HEK293T (cell line): ENCODE measurements around the gene ARHGAP21.

Source experiments
- ARNT ChIP-seq: fragments of 450-650 bp; IDR thresholded peaks from 2 replicates; pipeline ENCODE4 v1.6.1; 2017; ENCODE audit warnings: mild to moderate bottlenecking
- BHLHE40 ChIP-seq: fragments of 450-650 bp; IDR thresholded peaks from 2 replicates; pipeline ENCODE4 v1.6.1; 2016; ENCODE audit warnings: mild to moderate bottlenecking, moderate library complexity, borderline replicate concordance
- CTBP1 ChIP-seq: fragments of 450-650 bp; IDR thresholded peaks from 2 replicates; pipeline ENCODE4 v1.6.1; 2016; ENCODE audit warnings: borderline replicate concordance
- ELF4 ChIP-seq: fragments of 450-650 bp; IDR thresholded peaks from 2 replicates; pipeline ENCODE4 v1.6.1; 2017; ENCODE audit warnings: antibody characterized with exemption
- FOXA1 ChIP-seq: fragments of 450-650 bp; IDR thresholded peaks from 2 replicates; pipeline ENCODE4 v1.6.1; 2016; ENCODE audit warnings: mild to moderate bottlenecking
- FOXK2 ChIP-seq: fragments of 450-650 bp; IDR thresholded peaks from 2 replicates; pipeline ENCODE4 v1.6.1; 2016; ENCODE audit warnings: mild to moderate bottlenecking
- FOXM1 ChIP-seq: fragments of 450-650 bp; IDR thresholded peaks from 2 replicates; pipeline ENCODE4 v1.6.1; 2017; ENCODE audit warnings: mild to moderate bottlenecking, borderline replicate concordance
- L3MBTL2 ChIP-seq: fragments of 450-650 bp; conservative IDR thresholded peaks from 2 replicates; pipeline ENCODE4 v1.6.1; 2016; ENCODE audit warnings: mild to moderate bottlenecking
- LEF1 ChIP-seq: fragments of 450-650 bp; IDR thresholded peaks from 2 replicates; pipeline ENCODE4 v1.6.1; 2017; ENCODE audit warnings: mild to moderate bottlenecking, borderline replicate concordance
- NFRKB ChIP-seq: fragments of 450-650 bp; IDR thresholded peaks from 2 replicates; pipeline ENCODE4 v1.6.1; 2016; ENCODE audit warnings: mild to moderate bottlenecking, moderate library complexity
- SP1 ChIP-seq: fragments of 450-650 bp; IDR thresholded peaks from 2 replicates; pipeline ENCODE4 v1.6.1; 2017
- SUZ12 ChIP-seq: fragments of 450-650 bp; IDR thresholded peaks from 2 replicates; pipeline ENCODE4 v1.6.1; 2016; ENCODE audit warnings: mild to moderate bottlenecking
- ZNF384 ChIP-seq: fragments of 450-650 bp; IDR thresholded peaks from 2 replicates; pipeline ENCODE4 v1.6.1; 2016

DNA sequence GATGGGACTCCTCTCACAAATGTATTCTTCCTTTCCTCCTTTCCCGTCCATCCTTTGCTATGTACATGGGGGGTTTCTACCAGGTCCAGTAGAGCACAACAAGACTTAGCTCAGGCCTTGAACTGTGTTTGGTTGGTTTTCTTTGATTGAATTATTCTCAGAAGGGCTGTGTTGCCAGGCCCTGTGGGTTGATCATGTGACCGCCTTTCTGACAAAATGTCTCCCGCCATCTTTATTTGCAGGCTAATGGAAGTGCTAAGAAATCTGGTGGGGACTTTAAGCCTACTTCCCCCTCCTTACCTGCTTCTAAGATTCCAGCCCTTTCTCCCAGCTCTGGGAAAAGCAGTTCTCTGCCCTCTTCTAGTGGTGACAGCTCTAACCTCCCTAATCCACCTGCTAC, 178.1 kb downstream of the ARHGAP21 start:
- TF ChIP-seq SUZ12 (no peak), ARNT (no peak), NFRKB (no peak), SP1 (no peak), CTBP1 (no peak), FOXM1 (no peak), FOXK2 (no peak), LEF1 (no peak), ELF4 (no peak), ZNF384 (no peak), L3MBTL2 (no peak), BHLHE40 (no peak), FOXA1 (no peak)
